GM19043 (cell line): ENCODE data around the gene GTPBP1.

Experiments used
- ATAC-seq: cut with Tn5 transposase; IDR thresholded peaks from one replicate; pipeline ENCODE4 v1.9.1; 2021; ENCODE audit warnings: low read depth; ENCODE audit not compliant: unreplicated experiment

The GTPBP1 gene

DNA sequence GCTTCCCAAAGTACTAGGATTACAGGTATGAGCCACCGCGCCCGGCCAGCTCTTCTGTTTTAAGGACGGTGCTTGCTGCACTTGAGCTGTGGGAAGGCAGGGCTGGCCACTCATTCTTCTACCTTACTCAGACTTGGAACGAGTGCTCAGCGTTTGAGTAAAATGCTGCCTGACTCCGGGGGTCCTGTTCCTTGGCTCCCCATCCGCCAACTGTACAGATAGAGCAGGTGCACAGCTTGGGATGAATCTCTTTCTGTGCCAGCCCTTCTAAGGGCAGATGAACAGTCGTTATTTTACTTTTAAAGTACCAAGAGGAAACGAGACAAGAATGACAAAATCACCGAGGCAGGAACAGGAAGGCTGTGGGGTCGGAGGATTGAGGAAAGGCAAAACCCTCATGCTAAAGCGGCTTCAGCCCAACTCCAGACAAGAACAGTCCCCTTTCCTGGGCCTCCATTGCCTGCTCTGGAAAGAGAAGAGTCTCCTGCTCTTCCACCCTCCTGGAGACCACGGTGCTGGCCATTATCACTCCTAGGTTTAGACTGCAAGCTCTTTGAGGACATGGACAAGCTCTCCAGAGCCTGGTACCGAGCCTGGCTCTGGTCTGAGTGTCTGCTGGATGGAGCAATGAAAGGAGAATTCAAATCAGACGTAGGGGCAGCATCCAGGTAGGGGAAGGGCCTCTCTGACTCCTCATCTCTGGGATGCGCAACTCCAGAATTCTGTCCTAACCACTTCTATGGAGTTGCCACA, 51.1 kb downstream of the GTPBP1 start:
- no peak for ATAC-seq

- ATAC-seq = no peak
Measured at GRCh38 chr22:38757464-38757757, 51.7 kb downstream of the GTPBP1 start.

- no peak for ATAC-seq
Measured at GRCh38 chr22:38758276-38758945, 52.7 kb downstream of the GTPBP1 start.

DNA sequence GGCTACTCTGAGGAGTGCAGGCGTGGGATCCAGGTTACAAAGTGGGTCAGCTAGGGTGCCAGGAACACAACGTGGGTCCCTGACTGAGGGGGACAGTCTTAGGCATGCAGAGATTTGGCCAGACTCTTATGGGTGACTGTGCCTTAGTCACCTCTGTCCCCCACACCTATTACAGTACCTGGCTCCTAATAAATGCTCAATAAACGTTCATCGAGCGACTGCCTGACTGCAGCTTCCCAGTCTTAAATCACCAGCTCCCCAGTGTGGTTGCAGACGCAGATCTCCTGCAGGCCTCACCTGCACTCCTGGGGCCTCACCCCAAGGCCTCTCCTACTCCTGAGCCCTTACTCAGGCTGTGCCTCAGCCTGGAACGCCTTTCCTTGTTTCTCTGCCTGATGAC, 53.3 kb downstream of the GTPBP1 start:
- no peak for ATAC-seq

DNA sequence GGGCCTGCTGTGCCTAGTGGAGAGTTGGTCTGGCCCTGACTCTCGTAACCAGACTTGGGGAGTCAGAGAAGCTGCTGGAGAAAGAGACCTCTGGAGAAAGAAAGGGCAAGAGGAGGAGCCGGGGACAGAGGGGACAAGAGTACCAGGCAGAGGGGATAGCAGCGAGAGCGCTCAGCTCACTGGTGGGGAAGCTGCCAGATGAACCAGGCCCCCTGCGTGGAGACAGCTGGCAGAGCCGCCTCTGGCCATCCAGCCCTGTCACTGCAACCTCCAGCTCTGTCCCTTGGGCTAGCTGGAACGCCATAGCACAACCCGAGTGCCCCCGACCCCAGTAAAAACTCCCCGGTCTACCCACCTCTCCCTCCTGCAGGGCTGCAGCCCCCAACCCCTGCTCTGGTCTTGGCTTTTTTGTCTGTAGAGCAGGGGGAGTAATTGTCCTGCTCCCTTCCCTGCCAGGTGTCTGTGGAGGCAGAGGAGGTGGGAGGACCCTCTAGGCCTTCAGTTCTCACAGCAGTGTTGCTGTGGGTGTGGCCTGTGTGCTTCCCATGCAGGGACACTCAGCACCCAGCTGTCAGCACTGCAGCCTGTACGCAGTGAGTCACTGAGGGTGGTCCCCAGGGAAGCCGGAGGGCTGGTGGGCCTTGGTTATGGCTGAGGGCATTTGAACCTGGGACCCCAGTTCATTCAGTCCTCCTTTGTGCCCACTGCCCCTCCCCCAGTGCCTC, 54.9 kb downstream of the GTPBP1 start:
- ATAC-seq = no peak

DNA sequence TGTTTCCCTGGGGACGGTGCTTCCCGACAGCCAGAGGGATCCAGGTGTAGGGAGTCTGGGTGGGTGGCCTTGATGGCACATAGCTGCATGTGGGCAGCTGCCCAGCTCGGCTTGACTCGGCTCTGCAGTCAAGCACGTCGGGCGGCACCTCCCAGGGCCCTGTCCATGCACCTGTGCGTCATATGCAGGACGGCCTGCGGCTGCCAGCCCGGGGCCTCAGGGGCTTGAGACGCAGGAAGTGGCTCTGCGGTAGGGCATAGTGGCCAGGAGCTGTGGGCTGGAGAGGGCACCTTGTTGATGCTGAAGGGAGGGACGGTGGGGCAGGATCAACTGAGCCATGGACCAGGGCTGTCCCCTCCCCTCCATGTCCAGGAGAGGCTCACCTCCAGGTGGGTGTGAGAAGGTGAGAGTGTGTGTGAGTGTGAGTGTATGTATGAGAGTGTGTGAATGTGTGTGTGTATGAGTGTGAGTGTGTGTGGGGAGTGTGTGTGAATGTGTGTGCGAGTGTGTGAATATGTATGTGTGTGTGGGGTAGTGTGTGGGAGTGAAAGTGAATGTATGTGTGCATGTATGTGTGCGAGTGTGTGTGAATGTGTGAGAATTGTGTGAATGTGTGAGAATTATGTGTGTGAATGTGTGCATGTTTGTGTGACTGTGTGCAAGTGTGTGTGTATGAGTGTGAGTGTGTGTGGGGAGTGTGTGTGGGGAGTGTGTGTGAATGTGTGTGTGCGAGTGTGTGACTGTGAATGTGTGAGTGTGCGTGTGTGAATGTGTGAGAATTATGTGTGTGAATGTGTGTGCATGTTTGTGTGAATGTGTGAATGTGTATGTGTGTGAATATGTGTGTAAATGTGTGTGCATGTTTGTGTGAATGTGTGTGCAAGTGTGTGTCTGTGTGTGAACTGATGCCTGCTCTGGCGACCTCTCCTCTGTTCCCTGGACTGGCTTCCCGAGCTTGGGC, 55.7 kb downstream of the GTPBP1 start:
- no peak for ATAC-seq

GRCh38 chr22:38762551-38762983, 56.8 kb downstream of the GTPBP1 start:
- ATAC-seq = no peak

DNA sequence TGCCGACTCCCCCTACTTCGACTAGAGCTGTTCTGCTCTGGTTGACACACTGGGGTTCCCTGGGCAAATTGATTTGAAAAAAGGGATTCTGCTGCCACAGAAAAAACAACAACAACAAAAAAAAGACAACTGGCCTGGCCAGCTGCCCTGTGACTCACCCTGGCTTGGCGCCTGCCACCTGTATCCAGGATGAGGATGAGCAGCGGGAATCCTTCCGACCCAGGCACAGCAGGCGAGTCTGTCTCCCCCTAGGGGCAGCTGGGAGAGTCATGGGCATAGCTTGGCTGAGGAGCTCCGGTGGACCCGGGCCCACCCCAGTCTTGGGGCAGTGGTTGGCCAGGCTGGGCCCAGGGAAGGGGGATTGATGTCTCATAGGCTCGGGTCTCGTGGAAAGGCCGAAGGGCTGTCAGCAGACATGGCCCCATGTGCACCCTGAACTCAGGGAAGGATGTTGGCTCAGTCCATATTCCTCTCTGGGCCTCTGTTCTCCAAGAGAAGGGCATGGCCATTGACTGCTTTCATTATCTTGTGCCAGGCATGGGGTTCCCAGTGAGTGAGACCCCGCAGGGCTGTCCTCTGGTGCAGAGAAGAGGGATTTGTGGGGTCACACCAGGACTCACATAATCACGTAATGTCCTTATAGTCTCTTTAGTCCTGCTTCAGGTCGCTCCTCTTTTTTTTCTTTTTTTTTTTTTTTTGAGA, 60.5 kb downstream of the GTPBP1 start:
- no peak for ATAC-seq

DNA sequence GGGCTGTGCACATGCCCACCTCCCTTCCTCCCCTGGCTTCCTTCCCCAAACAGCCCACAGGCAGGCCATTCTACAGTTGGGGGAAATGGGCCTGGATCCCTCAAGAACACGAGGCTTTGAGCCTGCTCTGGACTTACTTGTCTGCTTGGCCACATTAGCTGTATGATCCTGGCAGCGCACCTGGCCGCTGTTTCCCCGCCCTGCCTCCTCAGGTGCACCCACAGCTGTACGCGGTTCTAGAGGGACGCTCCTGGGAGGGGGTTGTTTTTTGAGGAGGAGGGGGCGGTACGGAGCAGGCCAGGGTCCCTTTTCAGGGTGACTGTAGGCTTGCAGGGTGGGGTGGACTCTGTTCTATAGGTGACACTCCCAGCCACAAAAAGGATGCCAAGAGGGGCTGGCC, 61.6 kb downstream of the GTPBP1 start:
- ATAC-seq = no peak

DNA sequence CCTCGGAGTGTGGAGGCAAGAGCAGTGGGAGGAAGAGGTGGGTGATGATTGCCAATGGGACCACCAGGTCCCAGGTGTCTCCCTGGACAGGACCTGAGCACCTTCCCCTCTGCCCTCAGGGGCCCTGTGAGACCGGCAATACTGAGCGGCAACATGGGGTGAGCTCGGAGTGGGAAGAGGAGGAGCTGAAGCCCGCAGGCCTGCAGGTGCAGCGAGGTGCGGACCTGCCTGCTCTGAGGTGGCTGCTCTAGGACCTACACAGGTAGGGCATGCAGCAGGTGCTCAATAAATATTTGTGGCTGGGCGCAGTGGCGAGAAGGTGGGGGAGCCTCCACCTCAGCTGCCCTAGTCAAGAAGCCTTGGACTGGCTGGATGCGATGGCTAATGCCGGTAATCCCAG, 62.3 kb downstream of the GTPBP1 start:
- no peak for ATAC-seq

DNA sequence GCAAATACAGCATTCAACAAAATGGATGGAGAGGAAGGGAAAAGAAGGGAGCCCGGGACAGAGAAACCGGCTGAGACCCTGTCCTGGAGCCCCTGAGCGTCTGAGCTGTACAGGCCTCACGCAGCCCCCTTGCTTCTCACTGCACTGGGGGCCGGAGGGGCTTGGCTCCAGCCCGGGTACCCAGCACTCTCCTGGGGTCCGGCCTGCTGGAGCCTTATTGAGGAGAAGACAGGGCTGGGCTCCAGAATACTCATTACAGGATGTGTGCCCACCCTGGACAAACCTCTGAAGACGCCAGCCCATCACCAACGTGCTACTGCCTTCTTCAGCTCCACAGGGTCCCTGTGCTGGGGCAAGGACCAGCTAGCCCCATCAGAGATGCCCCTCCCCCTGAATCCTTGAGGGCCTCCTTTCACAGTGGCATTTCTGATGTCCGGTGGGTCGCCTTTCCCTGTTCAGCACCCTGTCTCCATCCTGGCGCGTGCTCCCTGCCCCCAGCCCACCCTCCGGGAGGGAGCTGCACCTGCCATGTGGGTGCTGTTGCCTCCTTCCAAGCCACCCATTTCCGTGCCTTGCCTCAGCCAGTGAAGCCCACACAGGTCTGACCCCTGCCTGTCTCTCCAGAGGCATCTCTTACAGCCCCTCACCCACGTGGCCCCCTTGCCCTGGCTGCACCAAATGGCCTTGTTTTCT, 64.7 kb downstream of the GTPBP1 start:
- no peak for ATAC-seq

- ATAC-seq = no peak
Measured at GRCh38 chr22:38772623-38772873, 66.8 kb downstream of the GTPBP1 start.

DNA sequence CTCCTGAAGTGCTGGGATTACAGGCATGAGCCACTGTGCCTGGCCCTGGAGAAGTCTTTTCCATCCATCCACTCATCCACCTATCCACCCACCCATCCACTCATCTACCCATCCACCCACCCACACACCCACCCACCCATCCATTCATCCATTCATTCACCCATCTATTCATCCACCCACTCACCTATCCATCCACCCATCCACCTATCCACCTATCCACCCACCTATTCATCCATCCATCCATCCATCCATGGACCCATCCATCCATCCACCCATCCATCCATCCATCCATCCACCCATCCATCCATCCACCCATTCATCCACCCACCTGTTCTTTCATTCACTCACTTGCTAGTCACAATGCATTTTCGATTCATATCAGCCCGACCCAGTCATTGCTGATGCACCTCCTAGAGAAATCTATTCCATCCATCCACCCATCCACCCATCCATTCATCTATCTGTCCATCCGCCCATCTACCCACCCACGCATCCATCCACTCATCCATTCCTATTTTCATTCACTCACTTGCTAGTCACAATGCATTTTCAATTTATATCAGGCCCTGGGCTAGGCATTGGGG, 67.7 kb downstream of the GTPBP1 start:
- ATAC-seq = no peak

DNA sequence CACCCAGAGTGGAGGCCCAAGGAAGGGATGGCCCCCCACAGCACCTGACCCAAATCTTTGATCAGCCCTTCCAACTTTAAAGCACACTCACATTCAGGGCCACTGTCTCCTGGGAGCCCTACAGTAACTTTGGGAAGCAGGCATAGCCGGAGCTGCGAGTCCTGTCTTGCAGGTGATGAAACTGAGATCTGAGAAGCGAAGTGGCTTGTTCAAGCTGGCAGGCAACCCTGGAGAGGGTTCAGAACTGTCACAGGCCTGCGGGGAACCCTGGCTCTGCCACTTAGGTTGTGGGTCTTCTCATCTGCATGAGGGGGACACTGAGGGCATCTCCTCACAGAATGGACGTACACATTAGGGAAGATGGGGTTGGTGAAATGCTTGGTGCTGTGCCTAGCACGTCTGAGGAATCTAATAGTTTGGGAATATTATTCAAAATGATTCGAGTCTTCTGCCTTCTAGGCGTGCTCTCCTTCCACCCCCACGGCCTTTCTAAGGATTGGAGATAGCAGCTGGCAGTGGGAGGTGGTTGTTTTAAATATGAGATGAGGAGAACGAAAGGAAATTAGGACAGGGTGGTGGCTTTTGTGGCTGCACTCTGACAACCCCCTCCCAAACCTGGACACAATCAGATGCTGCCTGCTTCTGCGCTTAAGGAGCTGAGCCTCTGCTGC, 68.9 kb downstream of the GTPBP1 start:
- no peak for ATAC-seq

DNA sequence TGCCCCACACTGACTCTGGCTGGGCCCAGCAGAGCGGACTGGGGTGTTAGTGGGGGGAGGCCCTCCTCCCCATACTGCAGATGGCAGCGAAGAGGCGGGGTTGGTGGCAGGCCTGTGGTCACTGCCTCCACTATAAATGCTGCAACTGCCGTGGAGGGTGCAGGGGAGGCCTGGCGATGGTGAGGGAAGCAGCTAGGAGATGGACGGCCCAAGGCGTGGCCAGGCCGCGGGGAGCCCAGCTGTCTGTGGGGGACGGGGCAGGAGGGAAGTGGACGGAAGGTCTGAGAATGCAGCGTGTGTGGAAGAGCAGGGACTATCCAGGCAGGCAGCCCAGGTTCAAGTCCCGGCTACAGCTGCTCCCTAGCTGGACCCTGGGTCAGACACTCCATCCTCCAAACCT, 69.9 kb downstream of the GTPBP1 start:
- no peak for ATAC-seq

GRCh38 chr22:38776086-38776485, 70.3 kb downstream of the GTPBP1 start:
- ATAC-seq = no peak

DNA sequence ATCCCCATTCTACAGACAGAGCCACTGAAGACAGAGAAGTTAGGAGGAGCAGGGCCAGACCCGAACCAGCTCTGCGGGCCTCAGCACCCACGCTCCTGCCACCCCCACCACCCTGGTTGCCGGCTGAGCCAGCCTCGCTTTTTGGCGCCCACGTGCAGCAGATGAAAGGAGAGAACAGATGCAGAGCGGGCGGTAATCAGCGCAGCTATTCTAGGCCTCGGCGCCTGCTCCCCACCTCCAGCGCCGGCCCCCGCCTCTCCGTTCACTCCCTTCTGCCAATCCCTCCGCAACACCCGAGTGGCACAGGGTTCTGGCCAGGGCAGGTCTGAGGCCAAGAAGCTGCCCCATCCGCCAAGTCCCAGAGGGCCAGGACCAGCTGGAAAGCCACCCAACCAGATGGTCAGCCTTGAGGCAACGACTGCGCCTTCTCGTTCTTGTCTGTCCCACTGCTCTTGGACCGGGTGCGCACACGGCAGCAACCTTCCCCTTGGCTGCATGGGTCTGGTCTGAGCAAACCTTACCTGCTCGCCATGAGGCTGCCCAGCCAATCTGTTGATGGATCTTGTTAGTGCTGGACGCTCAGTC, 71.4 kb downstream of the GTPBP1 start:
- no peak for ATAC-seq

DNA sequence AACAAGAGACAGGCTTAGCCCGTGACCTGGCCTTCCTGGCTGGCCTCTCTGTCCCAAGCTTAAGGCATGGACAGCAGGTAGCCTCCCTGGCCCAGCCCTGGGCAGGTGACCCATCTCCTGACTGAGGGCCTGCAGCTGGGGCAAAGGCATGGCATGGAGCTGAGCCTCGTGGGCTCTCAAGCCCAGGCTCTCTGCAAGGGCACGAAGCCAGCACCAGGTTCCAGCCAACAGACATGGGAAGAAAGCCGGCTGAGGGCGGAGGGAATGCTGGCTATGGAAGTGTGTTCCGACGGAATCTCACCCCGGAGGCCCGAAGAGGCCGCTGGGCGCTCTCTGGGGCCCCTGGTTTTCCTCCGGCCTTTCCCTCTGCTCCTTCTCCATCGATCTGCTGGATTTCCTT, 75.3 kb downstream of the GTPBP1 start:
- ATAC-seq = no peak
